GM12865 (cell line): ENCODE measurements around the gene PRKCA.

Source experiments
- DNase-seq: peaks from one replicate; pipeline ENCODE4 v3.0.0; 2010; ENCODE audit warnings: low read depth
- H3K4me3 ChIP-seq: 2 replicates; pipeline ENCODE4 v1.5.1; 2011; ENCODE audit warnings: mild to moderate bottlenecking, low read depth, low read length, control low read depth
- CTCF ChIP-seq: IDR thresholded peaks from 2 replicates; pipeline ENCODE4 v1.5.1; 2011; ENCODE audit warnings: low read length, control low read depth, low read depth, inconsistent platforms; ENCODE audit not compliant: insufficient read depth; ENCODE audit errors: missing control alignments

The PRKCA gene

GRCh38 chr17:66682283-66682682 is 379.9 kb downstream of the PRKCA start:
- H3K4me3 ChIP-seq = no peak overlapping the region
- DNase-seq = no peak
- TF ChIP-seq CTCF = no peak

- H3K4me3 ChIP-seq = no peak overlapping the region
- DNase-seq = no peak
- TF ChIP-seq CTCF = no peak
Measured at GRCh38 chr17:66684261-66684660, 381.8 kb downstream of the PRKCA start.

DNA sequence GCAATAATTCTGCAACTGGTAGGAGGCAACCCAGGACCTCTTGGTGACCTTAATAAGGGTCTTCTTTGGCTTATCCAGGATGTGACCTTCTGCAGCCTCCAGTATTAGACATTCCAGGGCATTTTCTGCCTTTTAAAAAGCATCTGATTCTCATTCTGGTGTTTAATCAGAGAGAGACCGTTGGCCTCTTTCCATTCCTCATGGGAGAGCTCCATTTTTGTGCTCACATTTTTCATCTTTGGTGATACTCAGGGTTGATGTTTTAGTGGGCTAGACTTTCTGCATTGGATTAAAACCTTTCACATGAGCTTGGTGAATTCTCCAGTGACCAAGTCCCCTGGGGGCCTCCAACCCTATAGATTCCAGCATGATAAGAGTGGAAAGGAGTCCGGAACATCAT is 382.3 kb downstream of the PRKCA start:
- no peak for TF ChIP-seq CTCF

GRCh38 chr17:66686601-66687000 is 384.2 kb downstream of the PRKCA start:
- no peak for TF ChIP-seq CTCF
- DNase-seq = no peak
- no peak overlapping the region for H3K4me3 ChIP-seq

More for the DNA sequence above, 382.3 kb downstream of the PRKCA start:
- no peak overlapping the region for H3K4me3 ChIP-seq
- no peak for DNase-seq

GRCh38 chr17:66687570-66688284 is 385.3 kb downstream of the PRKCA start:
- no peak for TF ChIP-seq CTCF
- no peak for DNase-seq

DNA sequence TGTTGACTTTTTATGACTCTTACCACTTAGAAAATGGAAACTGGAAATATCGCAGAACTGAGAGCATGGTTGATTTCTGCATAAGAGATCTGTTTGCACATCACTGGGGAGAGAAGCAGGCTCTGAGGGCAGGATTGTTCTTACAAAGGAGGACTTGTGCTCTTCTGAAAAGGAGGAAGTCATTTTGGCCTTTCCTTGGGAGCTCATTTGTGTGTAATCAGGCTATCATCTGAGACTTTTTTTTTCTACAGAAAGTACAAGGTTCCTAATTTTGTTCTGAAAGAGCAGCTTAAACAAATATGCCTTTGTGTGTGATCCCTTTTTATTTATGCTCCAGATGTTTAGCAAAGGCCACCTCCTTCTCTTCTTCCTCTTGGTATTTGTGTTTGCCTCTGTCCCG is 386.8 kb downstream of the PRKCA start:
- TF ChIP-seq CTCF = no peak
- DNase-seq = no peak
- no peak overlapping the region for H3K4me3 ChIP-seq

More at GRCh38 chr17:66687570-66688284, 385.3 kb downstream of the PRKCA start:
- no peak overlapping the region for H3K4me3 ChIP-seq

DNA sequence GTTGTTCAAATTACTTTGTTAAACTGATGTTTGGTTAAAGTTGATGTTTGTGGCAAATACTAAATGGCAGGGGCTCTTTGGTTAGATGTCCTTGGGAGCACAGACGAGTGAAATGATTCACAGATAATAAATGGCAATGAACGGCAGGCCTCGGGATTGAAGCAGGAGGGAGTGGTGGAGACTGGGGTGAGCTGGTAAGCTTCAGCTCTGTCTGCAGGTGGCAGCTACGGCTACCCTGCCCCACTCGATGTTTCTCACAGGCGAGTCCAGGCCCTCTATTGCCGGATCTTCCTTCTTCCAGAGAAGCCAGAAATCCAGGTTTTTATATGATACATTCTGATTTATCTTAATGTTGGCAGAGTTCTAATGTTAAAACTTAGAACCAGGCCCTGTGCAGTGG is 387.8 kb downstream of the PRKCA start:
- TF ChIP-seq CTCF = no peak
- DNase-seq = no peak
- H3K4me3 ChIP-seq = no peak overlapping the region
